ENCODE data around the gene PSMB4. TPM values are rescaled to one million over a fixed set of nuclear protein-coding genes. Genes with fewer than 3 reads are reported as not detected.
"Not testable (repeated sequence)": the region's sequence is repeated elsewhere in the genome, so short reads cannot be mapped to it uniquely, and the experiment has no call there.

PSMB4 gene
- total and polyA plus RNA-seq, 8 donors = 61.9 to 217 (median 102) TPM

GRCh38 chr1:151416231-151416630 lies 16.9 kb downstream of the PSMB4 start:
- peak in 2 of 4 donors; percentile 21 to 32 for ATAC-seq
- no peak for TF ChIP-seq CTCF (IDR thresholded peaks at IDR 0.05)
- no peak for FAIRE-seq

GRCh38 chr1:151418081-151418480 lies 18.7 kb downstream of the PSMB4 start:
- intact Hi-C loops (cut with DNase I) = no loop called here
- no peak for ATAC-seq
- peaks cover 0 to 35% (median 0%) of the 10 kb centered on the region in 3 donors for H3K36me3 ChIP-seq

More at GRCh38 chr1:151416231-151416630, 16.9 kb downstream of the PSMB4 start:
- Histone ChIP-seq H3K9me3 (no peaks in the 10 kb centered on the region), H3K4me1 (no peaks in the 10 kb centered on the region), H3K36me3 (peaks cover 0 to 34% (median 9%) of the 10 kb centered on the region in 3 donors), H3K27me3 (no peaks in the 10 kb centered on the region), H3K4me3 (no peak overlapping the region), H3K27ac (no peak overlapping the region)
- no peak for DNase-seq
- intact Hi-C loops (cut with DNase I) = no loop called here
- 98 to 100% methylated on average over 4 of the region's 4 CpGs for WGBS, 2 donors

GRCh38 chr1:151419819-151420218 lies 20.4 kb downstream of the PSMB4 start:
- H3K4me1 ChIP-seq = no peaks in the 10 kb centered on the region
- H3K9me3 ChIP-seq = no peaks in the 10 kb centered on the region
- DNase-seq = no peak
- H3K36me3 ChIP-seq = peaks cover 0 to 40% (median 8%) of the 10 kb centered on the region in 3 donors
- WGBS, 2 donors = 75 to 77% methylated on average over 5 of the region's 5 CpGs
- FAIRE-seq = no peak
- intact Hi-C loops (cut with DNase I) = no loop called here
- H3K4me3 ChIP-seq = no peak overlapping the region
- TF ChIP-seq CTCF (IDR thresholded peaks at IDR 0.05) = no peak
- no peak for ATAC-seq
- H3K27ac ChIP-seq = no peak overlapping the region
- no peaks in the 10 kb centered on the region for H3K27me3 ChIP-seq

More at GRCh38 chr1:151418081-151418480, 18.7 kb downstream of the PSMB4 start:
- Histone ChIP-seq H3K4me1 (no peaks in the 10 kb centered on the region), H3K9me3 (no peaks in the 10 kb centered on the region), H3K27ac (no peak overlapping the region), H3K4me3 (no peak overlapping the region), H3K27me3 (no peaks in the 10 kb centered on the region)
- DNase-seq (no peak), FAIRE-seq (no peak)
- WGBS, 2 donors = 96 to 98% methylated on average over 3 of the region's 3 CpGs
- no peak for TF ChIP-seq CTCF (IDR thresholded peaks at IDR 0.05)

- H3K36me3 ChIP-seq = peaks cover 0 to 61% (median 22%) of the 10 kb centered on the region in 3 donors
- WGBS, 2 donors = 57 to 58% methylated on average over 2 of the region's 2 CpGs
- no peak overlapping the region for H3K4me3 ChIP-seq
- DNase-seq (no peak), FAIRE-seq (no peak), ATAC-seq (no peak)
- no peaks in the 10 kb centered on the region for H3K9me3 ChIP-seq
- no peak overlapping the region for H3K27ac ChIP-seq
- intact Hi-C loops (cut with DNase I) = no loop called here
- TF ChIP-seq CTCF (IDR thresholded peaks at IDR 0.05) = no peak
- no peaks in the 10 kb centered on the region for H3K27me3 ChIP-seq
- H3K4me1 ChIP-seq = no peaks in the 10 kb centered on the region
Observed at GRCh38 chr1:151425103-151425502, 25.7 kb downstream of the PSMB4 start.

GRCh38 chr1:151428068-151428467 lies 28.7 kb downstream of the PSMB4 start:
- FAIRE-seq = no peak
- no peak for DNase-seq
- Histone ChIP-seq H3K27ac (no peak overlapping the region), H3K4me1 (no peaks in the 10 kb centered on the region), H3K4me3 (no peak overlapping the region), H3K9me3 (no peaks in the 10 kb centered on the region), H3K36me3 (peaks cover 0 to 48% (median 28%) of the 10 kb centered on the region in 3 donors), H3K27me3 (no peaks in the 10 kb centered on the region)
- no peak for TF ChIP-seq CTCF (IDR thresholded peaks at IDR 0.05)
- 91 to 96% methylated on average over 7 of the region's 7 CpGs for WGBS, 2 donors
- intact Hi-C loops (cut with DNase I) = no loop called here
- no peak for ATAC-seq

- H3K9me3 ChIP-seq; intact Hi-C loops (cut with DNase I); H3K4me1 ChIP-seq; H3K27me3 ChIP-seq; H3K36me3 ChIP-seq; ATAC-seq; H3K27ac ChIP-seq; FAIRE-seq; DNase-seq; H3K4me3 ChIP-seq: not testable (repeated sequence)
- WGBS, 2 donors = 89 to 97% methylated on average over 5 of the region's 5 CpGs
Observed at GRCh38 chr1:151433827-151434226, 34.5 kb downstream of the PSMB4 start.
